DND-41 (cell line): ENCODE results near the gene BAG2.
A peak's percentile ranks its signal among the peaks of the same experiment; 100 is the strongest.

ENCODE experiments used
- ATAC-seq: fragments of 200-7000 bp; cut with Tn5 transposase; 3 replicates; pipeline ENCODE4 v1.9.1; 2021; ENCODE audit warnings: low read depth; ENCODE audit not compliant: insufficient read depth
- DNase-seq: peaks from one replicate; pipeline ENCODE4 v3.0.0-alpha.2; 2020
- H2AFZ ChIP-seq: 2 replicates; pipeline ENCODE4 v1.6.0; 2012; ENCODE audit warnings: low read depth, low read length
- H3K27ac ChIP-seq: 2 replicates; pipeline ENCODE4 v1.5.1; 2012; ENCODE audit warnings: low read length, inconsistent platforms
- H3K27me3 ChIP-seq: fragments of 200-600 bp; sonication (generic); 2 replicates; pipeline ENCODE4 v1.6.0; 2012; ENCODE audit warnings: low read length, mild to moderate bottlenecking, inconsistent platforms; ENCODE audit not compliant: insufficient read depth, poor library complexity
- H3K36me3 ChIP-seq: 2 replicates; pipeline ENCODE4 v1.5.1; 2012; ENCODE audit warnings: low read length, inconsistent platforms; ENCODE audit not compliant: insufficient read depth
- H3K4me1 ChIP-seq: 2 replicates; pipeline ENCODE4 v1.5.1; 2012; ENCODE audit warnings: mild to moderate bottlenecking, low read length; ENCODE audit not compliant: insufficient read depth
- H3K4me2 ChIP-seq: 2 replicates; pipeline ENCODE4 v1.6.0; 2012; ENCODE audit warnings: mild to moderate bottlenecking, moderate library complexity, low read length, inconsistent platforms; ENCODE audit not compliant: insufficient read depth
- H3K4me3 ChIP-seq, 2 experiments: fragments of 200-600 bp in 1 of 2; shearing (Covaris generic) in 1 of 2; 2 replicates each; pipeline ENCODE4 v1.5.1; 2012 to 2016; ENCODE audit warnings: inconsistent platforms in 2 of 2, low read length in 2 of 2, mild to moderate bottlenecking in 2 of 2, low read depth in 1 of 2, moderate library complexity in 1 of 2
- H3K79me2 ChIP-seq: 2 replicates; pipeline ENCODE4 v1.6.0; 2012; ENCODE audit warnings: low read length, inconsistent platforms; ENCODE audit not compliant: insufficient read depth
- H3K9ac ChIP-seq: 2 replicates; pipeline ENCODE4 v1.6.0; 2012; ENCODE audit warnings: low read depth, mild to moderate bottlenecking, inconsistent platforms, low read length, moderate library complexity
- H3K9me3 ChIP-seq: 2 replicates; pipeline ENCODE4 v1.5.1; 2012; ENCODE audit warnings: low read length, moderate library complexity, mild to moderate bottlenecking, inconsistent platforms; ENCODE audit not compliant: insufficient read depth, severe bottlenecking
- H4K20me1 ChIP-seq: 2 replicates; pipeline ENCODE4 v1.6.0; 2012; ENCODE audit warnings: low read length; ENCODE audit not compliant: insufficient read depth
- CTCF ChIP-seq: IDR thresholded peaks from 2 replicates; pipeline ENCODE4 v1.5.1; 2012; ENCODE audit warnings: borderline replicate concordance, low read length, moderate library complexity, mild to moderate bottlenecking; ENCODE audit not compliant: poor library complexity, severe bottlenecking; ENCODE audit errors: extremely low read depth
- EZH2 ChIP-seq: IDR thresholded peaks from 3 replicates; pipeline ENCODE4 v1.6.1; 2012; ENCODE audit warnings: borderline replicate concordance, low read depth, mild to moderate bottlenecking, moderate library complexity, low read length, inconsistent platforms; ENCODE audit not compliant: severe bottlenecking

The BAG2 gene

DNA sequence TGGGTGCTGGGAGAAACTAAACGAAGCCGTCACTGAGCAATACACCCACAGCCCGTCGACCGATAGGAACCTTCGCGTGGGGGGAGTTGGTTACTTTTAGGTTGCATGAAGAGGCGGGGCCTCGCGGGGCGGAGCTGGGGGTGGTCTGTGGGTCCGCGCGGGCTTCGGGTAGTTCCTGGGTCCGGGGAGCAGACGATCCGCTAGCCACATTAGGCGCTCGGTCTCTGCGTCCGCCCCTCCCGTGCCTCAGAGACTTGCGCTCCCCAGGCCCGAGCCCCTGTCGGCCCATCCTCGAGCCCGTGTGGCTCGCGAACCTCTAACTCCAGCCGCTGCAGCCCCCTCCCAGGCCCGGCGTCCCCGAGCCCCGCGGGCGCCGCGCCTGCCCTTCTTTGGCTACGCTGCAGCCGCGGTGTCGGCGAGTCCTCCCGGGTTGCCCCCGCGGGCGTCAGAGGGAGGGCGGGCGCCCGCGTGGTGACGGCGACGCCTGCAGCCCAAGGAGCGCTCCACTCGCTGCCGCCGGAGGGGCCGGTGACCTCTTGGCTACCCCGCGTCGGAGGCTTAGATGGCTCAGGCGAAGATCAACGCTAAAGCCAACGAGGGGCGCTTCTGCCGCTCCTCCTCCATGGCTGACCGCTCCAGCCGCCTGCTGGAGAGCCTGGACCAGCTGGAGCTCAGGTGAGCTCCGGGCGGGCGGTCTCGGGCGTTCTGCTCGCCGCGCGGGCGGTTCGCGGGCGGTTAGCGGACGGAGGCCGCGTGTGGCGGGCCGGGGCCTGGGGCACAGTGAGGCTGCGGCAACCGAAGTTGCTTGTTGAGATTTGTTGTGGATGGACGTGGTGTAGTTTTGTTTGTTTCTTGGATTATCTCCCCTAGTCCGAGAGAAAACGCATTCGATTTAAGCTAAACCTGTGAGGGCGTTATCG is at the start of gene BAG2:
BAG2 (plus strand) TSS at position 191 of the 920 bp plus-strand sequence; CDS start at position 563, 372 bp downstream.
- Histone ChIP-seq H3K9me3 (no peaks in the 10 kb centered on the region), H3K4me2 (peak within 1 kb of the TSS; percentile 95), H3K79me2 (peaks cover 46% of the 10 kb centered on the region), H3K9ac (peak within 1 kb of the TSS; percentile 80), H3K36me3 (peaks cover 4% of the 10 kb centered on the region; the same call in 1 of the 2 replicates), H3K27me3 (no peaks in the 10 kb centered on the region), H3K4me1 (peaks cover 38% of the 10 kb centered on the region), H3K4me3 (peak within 1 kb of the TSS; percentile 66 to 69), H4K20me1 (no peaks in the 10 kb centered on the region), H3K27ac (peak within 1 kb of the TSS; percentile 75), H2AFZ (peak within 1 kb of the TSS; percentile 78)
- ATAC-seq, result peak; percentile 91
- no peak for TF ChIP-seq EZH2
- TF ChIP-seq CTCF, result no peak
- DNase-seq, result peak; percentile 89

DNA sequence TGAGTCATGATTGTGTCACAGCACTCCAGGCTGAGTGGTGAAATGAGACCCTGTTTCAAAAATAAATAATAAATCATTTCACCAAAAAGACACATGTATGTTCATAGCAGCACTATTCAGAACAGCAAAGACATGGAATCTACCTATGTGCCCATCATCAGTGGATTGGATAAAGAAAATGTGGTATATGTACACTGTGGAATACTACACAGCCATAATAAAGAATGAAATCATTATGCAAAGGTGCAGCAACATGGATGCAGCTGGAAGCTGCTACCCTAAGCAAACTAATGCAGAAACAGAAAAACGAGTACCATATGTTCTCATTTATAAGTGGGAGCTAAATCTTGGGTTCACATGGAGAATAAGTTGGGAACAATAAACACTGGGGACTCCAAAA is 49.0 kb upstream of the BAG2 start:
- Histone ChIP-seq H3K4me1 (no peaks in the 10 kb centered on the region), H3K4me2 (no peak overlapping the region), H3K9me3 (no peaks in the 10 kb centered on the region), H2AFZ (no peak overlapping the region), H3K79me2 (peaks cover 19% of the 10 kb centered on the region), H3K27ac (no peak overlapping the region), H3K36me3 (peaks cover 4% of the 10 kb centered on the region; the same call in 1 of the 2 replicates), H3K27me3 (no peaks in the 10 kb centered on the region), H3K9ac (no peak overlapping the region), H4K20me1 (peaks cover 3% of the 10 kb centered on the region; the same call in 1 of the 2 replicates), H3K4me3 (no peak overlapping the region)
- no peak for DNase-seq
- no peak for ATAC-seq
- TF ChIP-seq EZH2 (no peak), CTCF (no peak)

DNA sequence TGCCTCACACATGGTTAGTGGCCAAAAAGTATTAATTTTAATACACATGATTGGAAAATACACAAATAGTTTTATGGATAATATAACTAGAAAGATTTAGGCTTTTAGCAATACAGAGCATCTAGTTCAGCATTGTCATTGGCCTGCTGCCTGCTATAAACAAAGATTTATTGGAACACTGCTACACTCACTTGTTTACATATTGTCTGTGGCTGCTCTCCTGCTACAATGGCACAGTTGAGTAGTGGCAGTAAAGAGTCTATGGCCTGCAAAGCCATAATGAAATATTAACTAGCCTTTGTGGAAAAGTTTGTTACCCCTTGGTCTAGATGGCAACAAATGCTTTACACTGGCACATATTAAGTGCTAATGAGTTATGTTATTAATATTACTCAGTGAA is 44.4 kb upstream of the BAG2 start:
- H3K79me2 ChIP-seq, result peaks cover 3% of the 10 kb centered on the region; the same call in 1 of the 2 replicates
- H3K9me3 ChIP-seq, result no peaks in the 10 kb centered on the region
- no peak overlapping the region for H3K4me2 ChIP-seq
- H3K4me1 ChIP-seq, result no peaks in the 10 kb centered on the region
- H3K27ac ChIP-seq, result no peak overlapping the region
- H2AFZ ChIP-seq, result no peak overlapping the region
- H3K27me3 ChIP-seq, result no peaks in the 10 kb centered on the region
- no peak for DNase-seq
- TF ChIP-seq EZH2 (no peak), CTCF (no peak)
- ATAC-seq, result no peak
- no peaks in the 10 kb centered on the region; the same call in 1 of the 2 replicates for H4K20me1 ChIP-seq
- no peak overlapping the region for H3K4me3 ChIP-seq
- H3K9ac ChIP-seq, result no peak overlapping the region
- H3K36me3 ChIP-seq, result peaks cover 9% of the 10 kb centered on the region; the same call in 1 of the 2 replicates
